B cell (primary cell): Measurements from ENCODE around the gene FBXO5.

ENCODE experiments used
- CTCF ChIP-seq: fragments of 200-600 bp; IDR thresholded peaks from one replicate; pipeline ENCODE4 v1.8.0; 2022; ENCODE audit warnings: antibody characterized with exemption, mild to moderate bottlenecking
- EZH2 ChIP-seq: IDR thresholded peaks from 2 replicates; pipeline ENCODE4 v1.6.1; 2012; ENCODE audit warnings: borderline replicate concordance, low read depth, mild to moderate bottlenecking, moderate library complexity, low read length; ENCODE audit not compliant: insufficient read depth, poor library complexity, severe bottlenecking

DNA sequence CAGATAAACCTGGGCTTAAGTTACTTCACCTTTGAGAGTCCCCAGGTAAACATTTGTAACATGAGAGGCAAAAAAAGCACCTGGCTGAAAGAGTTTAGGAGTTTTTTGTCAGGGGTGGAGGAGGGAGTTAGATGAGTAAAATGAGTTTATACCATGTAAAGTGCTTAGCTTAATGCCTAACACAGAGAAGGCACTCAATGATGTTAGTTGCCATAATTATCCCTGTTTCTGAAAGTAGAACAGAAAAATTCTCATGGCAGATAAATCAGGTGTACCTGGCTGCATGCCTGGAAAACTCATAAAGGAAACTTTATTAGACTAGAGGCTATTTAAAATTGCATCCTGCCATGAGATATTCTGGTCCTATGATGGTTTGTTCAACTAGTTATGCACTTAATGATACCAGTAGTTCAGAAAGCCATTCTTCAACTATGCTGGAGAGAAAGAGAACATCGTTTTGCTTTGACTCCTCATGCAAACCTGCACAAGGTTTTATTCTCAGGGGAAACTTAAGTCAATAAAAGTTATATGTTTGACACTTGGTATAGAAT is 40.4 kb downstream of the FBXO5 start:
- no peak for TF ChIP-seq CTCF
- TF ChIP-seq EZH2: no peak
